GM12872 (cell line): ENCODE data around the gene LRMDA.

Source experiments
- CTCF ChIP-seq: IDR thresholded peaks from 3 replicates; pipeline ENCODE4 v1.5.1; 2011; ENCODE audit warnings: low read depth, mild to moderate bottlenecking, low read length, moderate library complexity; ENCODE audit not compliant: insufficient read depth

The LRMDA gene

GRCh38 chr10:75466001-75466400 is 34.6 kb downstream of the LRMDA start:
- no peak for TF ChIP-seq CTCF

GRCh38 chr10:75466886-75467285 is 35.5 kb downstream of the LRMDA start:
- no peak for TF ChIP-seq CTCF

GRCh38 chr10:75468612-75469005 is 37.2 kb downstream of the LRMDA start:
- no peak for TF ChIP-seq CTCF

- no peak for TF ChIP-seq CTCF
These were observed 37.7 kb downstream of the LRMDA start for GRCh38 chr10:75469006-75469616.

- TF ChIP-seq CTCF, result no peak
These were observed 39.5 kb downstream of the LRMDA start for GRCh38 chr10:75470901-75471300.

- TF ChIP-seq CTCF, result no peak
These were observed 41.3 kb downstream of the LRMDA start for GRCh38 chr10:75472685-75473084.

- no peak for TF ChIP-seq CTCF
These were observed 42.7 kb downstream of the LRMDA start for GRCh38 chr10:75474106-75474505.
